Measurements from ENCODE around the gene RAPGEF3. TPM values are rescaled to one million over a fixed set of nuclear protein-coding genes. Genes with fewer than 3 reads are reported as not detected.

Gene RAPGEF3
- total RNA-seq, 1 donor from 2014 or later, result 37.3 TPM

GRCh38 chr12:47768323-47768811, 9.7 kb upstream of the RAPGEF3 start:
- intact Hi-C loops (cut with DNase I), result no loop called here
- no peak for ATAC-seq

DNA sequence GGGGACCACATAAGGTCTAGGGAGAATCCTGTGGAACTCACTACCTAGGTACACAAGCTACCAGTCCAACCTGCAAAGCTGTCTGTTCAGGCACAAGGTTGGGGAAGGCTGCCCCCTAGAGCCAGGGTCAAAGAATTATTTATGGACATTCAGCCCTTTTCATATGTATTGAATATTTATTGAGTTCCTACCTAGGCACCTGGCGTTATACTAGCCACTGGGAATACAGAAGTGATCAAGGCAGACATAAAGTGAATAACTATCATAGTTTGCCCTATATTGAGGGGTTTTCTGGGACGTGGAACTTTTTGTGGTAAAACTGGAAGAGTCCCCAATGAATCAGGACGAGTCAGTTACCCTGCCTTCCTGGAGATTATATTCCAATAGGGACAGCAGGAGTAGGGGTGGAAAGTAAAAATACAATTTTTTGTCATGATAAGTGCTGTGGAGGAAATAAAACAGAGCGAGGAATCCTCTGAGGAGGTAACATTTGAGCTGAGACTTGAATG, 8.6 kb upstream of the RAPGEF3 start:
- ATAC-seq (no peak), DNase-seq (ENCODE audit: missing footprints) (no peak)
- intact Hi-C loops (cut with DNase I), result loop anchor here (1.0 kb wide), 1 partner anchor 52 kb away; no protein-coding TSS in a partner anchor

More at GRCh38 chr12:47768323-47768811, 9.7 kb upstream of the RAPGEF3 start:
- DNase-seq (ENCODE audit: missing footprints), result no peak

DNA sequence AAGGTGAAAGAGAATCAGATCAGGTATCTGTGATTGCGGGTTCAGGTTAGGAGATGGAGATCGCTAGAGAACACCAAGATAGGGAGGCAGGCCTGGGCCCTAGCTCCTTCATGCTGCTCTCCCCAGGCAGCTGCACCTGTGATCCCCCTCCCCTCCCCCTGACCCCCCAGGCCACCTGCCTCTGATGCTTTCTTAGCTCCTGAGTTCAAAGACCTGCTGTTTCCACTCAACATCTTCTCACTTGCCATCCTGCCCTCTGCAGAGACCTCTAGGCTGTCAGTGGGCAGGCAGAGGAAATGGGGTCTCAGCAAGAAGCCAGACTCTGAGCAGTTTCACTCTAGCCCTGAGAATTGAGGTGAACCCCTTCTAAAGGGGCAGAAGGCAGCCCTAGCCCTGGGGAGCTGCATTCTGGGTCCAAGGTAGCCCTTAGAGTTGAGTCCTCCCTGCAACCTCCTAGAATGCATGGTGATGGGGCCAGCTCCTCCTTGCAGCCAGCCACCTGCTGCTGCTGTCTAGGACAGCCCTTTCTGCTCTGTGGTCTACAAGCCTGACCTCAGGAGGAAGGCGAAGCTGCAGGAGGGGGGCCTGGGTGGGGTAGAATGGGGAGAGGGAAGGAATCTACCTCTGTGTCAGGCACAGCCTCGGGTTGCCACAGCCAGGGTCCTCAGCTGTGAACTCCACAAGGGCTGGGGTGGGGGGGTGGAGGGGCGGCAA, 8.0 kb upstream of the RAPGEF3 start:
- DNase-seq (ENCODE audit: missing footprints), result no peak
- ATAC-seq, result no peak
- intact Hi-C loops (cut with DNase I), result loop anchor here (1.0 kb wide), 1 partner anchor 51 kb away; no protein-coding TSS in a partner anchor

DNA sequence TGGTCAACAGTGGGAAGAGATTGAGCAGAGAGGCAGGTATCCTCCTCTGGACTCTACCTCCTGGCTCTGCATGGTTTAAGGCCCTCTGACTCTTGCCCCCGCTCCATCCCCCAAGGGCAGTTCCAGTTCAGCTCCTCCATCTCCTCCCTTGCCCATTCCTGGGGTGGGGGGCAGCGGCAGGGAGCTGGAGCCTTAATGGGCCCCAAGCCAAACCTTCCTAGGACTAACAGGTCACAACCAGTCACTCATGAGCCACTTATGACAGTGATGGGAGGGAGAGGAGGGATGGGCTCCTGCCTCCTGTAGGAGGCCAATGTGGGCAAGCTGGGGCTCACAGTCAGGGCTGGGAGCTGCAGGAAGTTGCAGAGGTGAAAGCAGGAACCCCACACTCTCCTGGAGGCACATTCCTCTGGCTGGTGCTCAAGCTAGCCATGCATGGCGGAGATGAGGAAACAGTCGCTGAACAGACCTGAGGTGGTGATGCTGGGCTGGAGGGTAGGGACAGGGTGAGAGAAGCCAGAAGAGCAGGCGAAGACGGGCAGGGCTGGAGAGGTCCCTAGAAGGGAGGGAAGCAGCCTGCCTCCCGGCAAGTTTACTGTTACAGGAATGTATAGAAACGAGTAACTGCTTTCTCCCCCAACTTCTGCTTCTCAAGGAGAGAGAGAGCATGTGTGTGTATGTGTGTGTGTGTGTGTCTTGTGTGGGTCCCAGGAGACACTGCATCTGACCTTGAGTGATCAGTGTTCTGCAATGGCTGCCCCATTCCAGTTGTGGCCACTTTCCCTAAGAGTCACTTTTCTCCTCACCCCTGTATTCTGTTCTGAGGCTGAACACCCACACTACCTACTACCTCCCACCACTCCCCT, 5.0 kb upstream of the RAPGEF3 start:
- ATAC-seq (no peak), DNase-seq (ENCODE audit: missing footprints) (peak; percentile 53)
- intact Hi-C loops (cut with DNase I), result no loop called here

GRCh38 chr12:47762850-47763465, 4.3 kb upstream of the RAPGEF3 start:
- intact Hi-C loops (cut with DNase I), result no loop called here
- DNase-seq (ENCODE audit: missing footprints) (no peak), ATAC-seq (no peak)

- no peak for ATAC-seq
- intact Hi-C loops (cut with DNase I), result no loop called here
- DNase-seq (ENCODE audit: missing footprints), result no peak
These were observed 171 bp downstream of the RAPGEF3 start for GRCh38 chr12:47758584-47758833.

DNA sequence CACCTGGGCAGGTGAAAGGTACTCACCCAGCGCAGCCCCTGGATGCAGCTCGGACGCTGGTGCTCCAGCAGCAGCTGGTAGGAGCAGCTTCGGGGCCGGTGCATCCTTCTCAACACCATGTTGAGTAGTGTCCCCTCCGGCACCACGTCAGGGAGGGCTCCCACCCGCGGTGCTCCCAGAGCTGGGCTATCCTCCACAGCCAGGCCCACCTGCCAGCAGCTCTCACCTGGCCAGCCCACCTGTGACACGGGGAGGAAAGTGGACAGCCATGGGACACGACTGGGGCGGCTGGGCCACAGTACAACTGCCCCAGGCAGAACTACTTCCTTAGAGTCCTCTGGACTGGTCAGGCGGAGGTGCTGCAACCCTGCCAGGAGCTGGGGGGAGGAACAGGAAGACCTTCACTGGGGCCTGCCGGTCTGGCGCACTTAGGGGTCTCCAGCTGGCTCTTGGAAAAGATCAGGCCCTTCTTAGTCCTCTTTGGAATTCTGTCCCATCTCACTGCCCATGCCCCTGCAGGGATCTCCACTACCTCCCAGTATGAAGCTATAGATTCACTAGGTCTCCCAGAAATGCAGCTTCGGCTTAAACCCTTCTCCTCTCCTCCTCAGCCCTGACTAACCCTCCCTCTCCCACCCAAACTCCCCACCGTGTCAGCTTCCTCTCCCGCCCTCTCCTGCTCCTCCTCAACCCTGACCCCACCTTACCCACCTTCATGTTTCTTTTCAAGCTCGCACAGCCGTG, 668 bp downstream of the RAPGEF3 start:
- peak; percentile 73 for DNase-seq (ENCODE audit: missing footprints)
- intact Hi-C loops (cut with DNase I), result no loop called here

GRCh38 chr12:47757364-47757839, 1.3 kb downstream of the RAPGEF3 start:
- ATAC-seq (no peak), DNase-seq (ENCODE audit: missing footprints) (no peak)
- intact Hi-C loops (cut with DNase I), result no loop called here

More for the DNA sequence above, 668 bp downstream of the RAPGEF3 start:
- ATAC-seq, result no peak

GRCh38 chr12:47755655-47756562, 2.8 kb downstream of the RAPGEF3 start:
- intact Hi-C loops (cut with DNase I), result no loop called here
- no peak for ATAC-seq
- no peak for DNase-seq (ENCODE audit: missing footprints)

- no peak for ATAC-seq
These were observed 3.8 kb downstream of the RAPGEF3 start for GRCh38 chr12:47754881-47755280.

GRCh38 chr12:47754126-47754525, 4.6 kb downstream of the RAPGEF3 start:
- intact Hi-C loops (cut with DNase I), result no loop called here
- DNase-seq (ENCODE audit: missing footprints), result no peak

More at GRCh38 chr12:47754881-47755280, 3.8 kb downstream of the RAPGEF3 start:
- intact Hi-C loops (cut with DNase I), result no loop called here
- no peak for DNase-seq (ENCODE audit: missing footprints)

GRCh38 chr12:47753021-47754001, 5.4 kb downstream of the RAPGEF3 start:
- DNase-seq (ENCODE audit: missing footprints) (peak; percentile 93), ATAC-seq (peak; percentile 93)
- intact Hi-C loops (cut with DNase I), result loop anchor here (1.0 kb wide), 1 partner anchor 16 kb away; no protein-coding TSS in a partner anchor

More at GRCh38 chr12:47754126-47754525, 4.6 kb downstream of the RAPGEF3 start:
- ATAC-seq, result no peak

DNA sequence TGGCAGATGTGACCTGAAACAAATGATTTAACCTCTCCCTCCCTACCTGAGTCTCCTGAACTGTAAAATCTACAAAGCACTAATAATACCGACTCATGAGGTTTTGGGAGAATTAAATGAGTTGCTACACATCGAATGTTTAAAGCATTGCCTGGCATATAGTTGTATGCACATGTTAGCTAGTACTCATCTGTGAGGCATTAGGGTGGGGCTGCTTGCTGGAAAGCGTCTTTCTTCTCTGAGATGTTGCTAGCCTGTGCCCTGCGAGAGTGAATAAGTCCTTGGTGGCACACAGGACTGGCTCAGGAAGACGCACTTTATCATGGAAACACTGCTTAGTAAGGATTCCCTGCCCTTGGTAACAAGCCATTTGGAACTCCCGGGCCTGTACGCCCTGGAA, 6.1 kb downstream of the RAPGEF3 start:
- DNase-seq (ENCODE audit: missing footprints) (no peak), ATAC-seq (no peak)
- intact Hi-C loops (cut with DNase I), result no loop called here

- intact Hi-C loops (cut with DNase I), result no loop called here
- ATAC-seq, result no peak
These were observed 6.6 kb downstream of the RAPGEF3 start for GRCh38 chr12:47752121-47752520.

DNA sequence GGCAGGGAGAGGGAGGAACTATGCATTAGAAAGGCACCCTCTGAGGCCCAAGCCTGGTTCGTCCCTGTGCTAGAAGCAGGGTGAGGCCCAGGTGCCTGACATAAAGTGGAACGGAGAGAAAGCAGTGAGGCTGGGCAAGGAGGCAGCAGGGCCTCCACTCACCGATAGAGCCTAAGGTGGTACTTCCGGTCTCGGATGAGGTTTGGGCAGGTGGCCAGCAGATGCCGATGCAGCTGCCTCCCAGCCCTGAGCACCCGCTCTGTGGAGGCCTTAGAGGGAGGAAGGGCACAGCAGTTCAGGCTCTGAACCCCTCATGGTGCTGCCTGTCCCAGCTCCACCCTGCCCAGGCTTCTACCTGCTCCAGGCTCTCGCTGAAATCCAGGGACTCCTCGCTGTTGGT, 7.1 kb downstream of the RAPGEF3 start:
- no peak for DNase-seq (ENCODE audit: missing footprints)
- no peak for ATAC-seq
- intact Hi-C loops (cut with DNase I), result no loop called here

More at GRCh38 chr12:47752121-47752520, 6.6 kb downstream of the RAPGEF3 start:
- DNase-seq (ENCODE audit: missing footprints), result no peak

DNA sequence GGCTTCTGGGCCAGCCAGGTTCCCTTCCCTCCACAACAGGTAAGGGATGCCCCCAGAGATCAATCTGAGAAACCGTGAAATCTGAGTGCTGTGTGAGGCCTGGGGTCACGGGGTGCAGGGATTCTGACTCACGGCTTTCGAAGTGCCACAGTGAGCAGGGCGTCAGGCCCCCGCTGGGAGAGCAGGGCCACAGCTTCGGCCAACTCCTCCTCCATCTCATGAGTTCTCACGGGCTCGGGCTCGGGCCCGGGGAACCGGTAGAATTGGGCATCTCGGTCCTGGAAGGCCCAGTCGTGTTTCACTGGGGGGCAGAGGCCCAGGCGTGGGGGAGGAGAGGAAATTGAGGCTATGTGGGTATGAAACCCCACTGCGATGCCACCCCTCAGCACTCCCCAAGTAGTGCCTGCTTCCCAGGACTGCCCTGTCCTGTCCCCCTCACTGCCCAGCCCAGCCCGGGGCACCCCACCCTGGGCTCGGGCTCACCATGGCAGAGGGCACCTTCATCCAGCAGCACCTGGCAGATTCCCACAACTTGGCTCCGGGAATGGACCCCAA, 7.7 kb downstream of the RAPGEF3 start:
- ATAC-seq, result no peak
- intact Hi-C loops (cut with DNase I), result no loop called here
- DNase-seq (ENCODE audit: missing footprints), result no peak
